ENCODE measurements around the gene SYNE2. TPM values are rescaled to one million over a fixed set of nuclear protein-coding genes. Genes with fewer than 3 reads are reported as not detected.

The SYNE2 gene
- total and polyA plus RNA-seq, 2 of the 8 experiments (the other 6 are each of a cell fraction or from before 2014, with no cell fraction given): 32.6 to 46.1 TPM

DNA sequence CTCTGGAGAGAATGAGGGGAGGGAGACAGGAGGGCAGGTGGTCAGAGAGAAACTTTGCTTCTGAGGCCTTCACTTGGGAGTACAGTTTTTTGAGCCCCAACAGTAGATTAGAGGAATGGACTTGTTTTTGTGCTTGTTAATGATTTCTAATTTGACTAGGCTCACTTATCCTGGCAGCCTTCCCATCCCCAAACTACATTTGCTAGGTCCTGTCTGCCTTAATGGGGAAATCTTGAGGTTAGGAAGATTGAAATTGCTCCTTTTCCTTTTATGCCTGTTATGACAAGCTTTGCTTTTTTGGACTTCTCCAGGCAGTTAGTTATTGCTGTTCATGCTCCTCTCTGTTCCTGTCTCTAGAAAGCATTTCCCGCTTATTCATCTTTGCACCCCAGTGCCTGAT, 37.7 kb downstream of the SYNE2 start (continued):
- TF ChIP-seq CHD7 (IDR thresholded peaks at IDR 0.05; ENCODE audit: insufficient replicate concordance, low read length) (no peak), EGR1 (IDR thresholded peaks at IDR 0.05; ENCODE audit: borderline replicate concordance, low read depth, low read length) (no peak), TAF7 (optimal IDR thresholded peaks at IDR 0.05; ENCODE audit: borderline replicate concordance, low read depth, low read length) (no peak), SP4 (IDR thresholded peaks at IDR 0.05; ENCODE audit: low read length) (no peak), CEBPB (IDR thresholded peaks at IDR 0.05; ENCODE audit: low read depth, low read length) (no peak), CHD1 (IDR thresholded peaks at IDR 0.05; ENCODE audit: low read depth, low read length) (no peak), EZH2 (IDR thresholded peaks at IDR 0.05; ENCODE audit: low read depth, low read length, severe bottlenecking) (no peak), HDAC6 (IDR thresholded peaks at IDR 0.05; ENCODE audit: low read depth, low read length) (no peak), CHD2 (IDR thresholded peaks at IDR 0.05; ENCODE audit: low read length) (no peak)
- TF ChIP-seq, protein P1, sequence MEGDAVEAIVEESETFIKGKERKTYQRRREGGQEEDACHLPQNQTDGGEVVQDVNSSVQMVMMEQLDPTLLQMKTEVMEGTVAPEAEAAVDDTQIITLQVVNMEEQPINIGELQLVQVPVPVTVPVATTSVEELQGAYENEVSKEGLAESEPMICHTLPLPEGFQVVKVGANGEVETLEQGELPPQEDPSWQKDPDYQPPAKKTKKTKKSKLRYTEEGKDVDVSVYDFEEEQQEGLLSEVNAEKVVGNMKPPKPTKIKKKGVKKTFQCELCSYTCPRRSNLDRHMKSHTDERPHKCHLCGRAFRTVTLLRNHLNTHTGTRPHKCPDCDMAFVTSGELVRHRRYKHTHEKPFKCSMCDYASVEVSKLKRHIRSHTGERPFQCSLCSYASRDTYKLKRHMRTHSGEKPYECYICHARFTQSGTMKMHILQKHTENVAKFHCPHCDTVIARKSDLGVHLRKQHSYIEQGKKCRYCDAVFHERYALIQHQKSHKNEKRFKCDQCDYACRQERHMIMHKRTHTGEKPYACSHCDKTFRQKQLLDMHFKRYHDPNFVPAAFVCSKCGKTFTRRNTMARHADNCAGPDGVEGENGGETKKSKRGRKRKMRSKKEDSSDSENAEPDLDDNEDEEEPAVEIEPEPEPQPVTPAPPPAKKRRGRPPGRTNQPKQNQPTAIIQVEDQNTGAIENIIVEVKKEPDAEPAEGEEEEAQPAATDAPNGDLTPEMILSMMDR (IDR thresholded peaks at IDR 0.05; ENCODE audit: control extremely low read depth in 1 of 3, insufficient read depth in 1 of 3, low read depth in 1 of 3, low read length in 3 of 3): no peak

All from H1 (cell line).